GM21390 (cell line): Measurements from ENCODE around the gene POLN.

Experiments used
- ATAC-seq: cut with Tn5 transposase; IDR thresholded peaks from one replicate; pipeline ENCODE4 v1.9.1; 2021; ENCODE audit not compliant: unreplicated experiment

The POLN gene

DNA sequence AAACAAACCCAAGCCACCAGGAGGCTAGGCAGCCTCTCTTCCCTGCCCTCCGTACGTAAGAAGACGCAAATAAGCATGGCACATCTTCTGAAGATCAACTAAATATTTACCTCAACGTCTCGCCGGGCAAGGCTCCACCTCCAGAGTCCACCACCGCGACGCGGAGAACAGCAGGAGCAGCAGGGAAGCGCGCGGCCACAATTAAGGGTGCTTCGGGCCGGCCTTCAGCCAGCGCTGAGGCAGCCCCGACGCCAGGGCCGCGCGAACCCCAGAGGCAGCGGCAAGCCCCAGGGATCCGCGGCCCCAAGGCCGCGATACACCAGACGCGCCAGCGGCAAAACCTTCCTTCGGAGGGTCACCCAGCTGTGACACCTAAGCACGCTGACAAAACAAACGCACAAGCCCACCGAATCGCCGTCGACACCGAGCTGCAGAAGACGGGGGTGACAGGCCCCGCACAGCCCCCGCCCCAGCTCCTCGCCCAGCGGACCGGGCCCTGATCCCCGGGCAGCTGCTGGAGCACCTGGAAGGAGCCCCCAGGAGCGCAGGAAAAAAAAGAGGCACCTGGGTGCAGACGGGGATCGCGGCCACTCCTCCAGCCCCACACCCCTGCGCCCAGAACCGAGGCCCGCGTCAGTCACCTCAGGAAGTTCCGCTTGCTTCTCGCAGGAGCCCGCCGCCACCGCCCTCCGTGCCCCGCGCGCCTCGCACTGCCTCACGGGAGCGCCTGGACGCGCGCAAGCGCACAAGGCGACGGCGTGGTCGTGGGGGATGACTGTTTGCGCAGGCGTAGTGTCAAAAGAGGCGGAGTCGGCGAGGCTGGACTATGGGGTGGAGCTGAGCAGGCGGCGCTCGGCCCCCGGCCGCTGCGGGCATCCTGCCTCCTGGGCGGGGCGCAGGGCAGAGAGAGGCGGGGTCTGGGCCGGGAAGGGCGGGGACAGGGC, at the start of gene POLN, which contains the start of gene HAUS3:
TSS of gene POLN (minus strand) at position 712 of the 944 bp plus-strand sequence. CDS start 12,890 bp downstream, outside the sequence.
TSS of gene HAUS3 (minus strand) at position 712 of the 944 bp plus-strand sequence. CDS start 1,175 bp downstream, outside the sequence.
- peak; percentile 83 for ATAC-seq

DNA sequence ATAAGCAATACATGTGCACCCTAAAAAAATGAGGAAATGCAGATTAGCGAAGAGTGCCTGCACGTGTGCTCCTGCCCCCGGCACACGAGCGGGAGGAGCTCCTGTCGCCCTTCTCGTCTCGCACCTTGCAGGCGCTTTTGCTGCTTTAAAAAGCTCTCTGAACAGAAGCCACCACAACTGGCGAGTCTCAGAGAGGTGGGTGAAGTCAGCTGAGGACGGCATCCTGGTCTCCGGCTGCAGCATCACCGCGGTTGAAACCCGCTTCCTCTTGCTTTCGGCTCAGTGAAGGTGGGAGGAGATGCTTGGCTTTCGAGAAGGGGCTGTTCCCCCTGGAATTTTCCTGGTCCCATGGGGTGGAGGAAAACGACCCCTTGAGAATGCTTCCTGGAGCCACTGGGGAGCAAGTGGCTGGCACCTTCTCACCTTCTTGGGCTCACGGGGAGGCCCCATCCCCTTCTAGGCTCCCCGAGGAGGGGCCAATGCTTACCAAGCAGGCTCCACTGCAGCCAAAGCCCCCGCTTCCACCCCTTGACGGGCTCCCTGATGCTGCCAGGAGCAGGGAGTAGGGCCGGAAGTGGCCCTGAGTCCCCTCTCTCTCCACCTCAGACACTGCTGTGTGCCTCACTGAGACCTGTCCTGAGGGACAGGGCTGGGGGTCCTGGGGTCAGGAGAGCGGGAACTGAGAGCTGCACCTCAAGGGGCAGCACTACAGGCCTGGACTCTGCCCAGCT, 49.2 kb upstream of the POLN start:
- ATAC-seq: no peak

DNA sequence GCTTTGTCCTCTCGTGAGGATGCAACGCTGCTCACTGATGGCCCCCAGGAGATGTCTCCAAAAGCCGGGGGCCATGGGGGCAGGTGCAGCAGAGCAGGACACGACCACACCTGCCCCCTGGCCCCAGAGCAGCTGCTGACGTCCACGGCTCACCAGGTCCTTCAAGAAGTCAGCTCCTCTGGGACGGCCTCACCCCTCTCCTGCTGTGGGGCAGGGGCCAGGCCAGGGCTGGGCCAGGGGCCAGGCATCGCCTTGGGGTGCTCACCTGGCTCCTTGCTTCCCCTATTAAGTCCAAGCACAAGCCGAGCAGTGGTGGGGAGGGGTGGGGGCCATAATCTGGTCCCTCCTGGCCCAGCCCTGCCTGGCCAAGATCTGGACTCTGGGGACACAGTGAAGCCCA, 48.6 kb upstream of the POLN start:
- ATAC-seq: no peak

DNA sequence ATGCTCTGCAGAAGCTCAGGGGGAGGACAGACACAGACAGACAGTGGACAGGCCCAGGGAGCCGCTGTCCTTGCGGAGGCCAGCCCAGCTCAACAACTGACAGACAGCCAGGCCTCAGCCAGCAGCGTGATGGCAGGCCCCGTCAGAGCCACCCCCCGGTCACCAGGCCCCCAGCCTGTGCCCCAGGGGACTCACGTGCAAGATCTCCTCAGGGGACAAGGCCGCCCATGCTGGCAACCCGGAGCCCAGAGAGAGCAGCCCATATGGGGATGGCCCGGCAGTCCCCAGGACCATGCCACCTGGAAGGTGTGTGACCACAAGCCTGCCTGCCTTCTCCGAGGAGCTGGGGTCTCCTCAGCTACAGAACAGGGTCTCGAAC, 48.0 kb upstream of the POLN start:
- no peak for ATAC-seq

DNA sequence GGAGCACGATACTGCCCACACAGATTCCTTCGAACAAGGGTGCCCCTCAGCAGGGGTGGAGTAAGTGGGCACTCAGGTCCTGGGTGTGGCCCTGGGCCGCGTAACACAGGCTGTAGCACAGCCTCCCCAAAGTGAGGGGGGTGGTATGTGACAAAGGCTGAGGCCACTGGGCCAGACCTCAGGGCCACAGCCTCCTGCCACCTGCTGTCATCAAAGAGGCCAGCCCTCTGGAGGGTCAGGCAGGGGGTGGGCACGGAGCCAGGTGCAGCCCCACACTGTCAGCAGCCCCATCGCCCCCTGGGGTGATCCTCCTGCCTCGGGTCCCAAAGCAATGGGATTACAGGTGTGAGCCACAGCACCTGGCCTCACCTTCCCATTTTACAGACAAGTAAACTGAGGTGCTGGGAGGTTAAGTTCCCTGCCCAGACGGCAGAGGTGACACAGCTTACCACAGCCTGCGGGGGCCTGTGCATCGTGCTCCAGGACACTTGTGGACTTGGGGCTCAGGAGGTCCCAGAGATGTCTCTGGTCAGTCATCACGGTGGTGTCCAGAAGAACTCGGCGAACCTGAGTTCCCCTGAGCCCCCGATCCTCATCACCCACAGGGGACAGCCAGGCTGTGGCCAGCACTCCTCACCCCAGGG, 47.5 kb upstream of the POLN start:
- ATAC-seq: no peak

DNA sequence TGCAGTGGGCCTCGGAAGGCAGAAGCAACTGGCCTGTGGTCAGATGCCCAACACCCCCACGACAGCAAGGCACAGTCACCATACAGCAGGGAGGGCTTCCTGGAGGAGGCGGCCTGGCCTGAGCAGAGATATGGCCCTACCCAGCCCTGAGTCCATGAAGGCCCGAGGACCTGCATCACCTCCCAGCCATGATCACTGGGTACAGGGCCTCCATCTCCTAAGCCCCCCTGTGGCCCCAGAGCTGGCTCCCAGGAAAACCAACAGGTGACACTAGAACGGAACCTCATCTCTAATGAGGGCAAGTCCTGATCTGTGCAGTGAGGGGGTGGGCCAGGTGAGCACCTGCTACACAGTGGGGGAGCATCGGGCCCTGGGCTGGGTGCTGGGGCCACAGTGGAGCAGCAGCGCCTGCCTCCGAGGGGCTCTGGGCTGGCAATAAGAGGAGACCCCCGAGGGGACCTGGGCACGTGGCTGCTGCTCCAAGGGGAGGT, 46.2 kb upstream of the POLN start:
- ATAC-seq: no peak

DNA sequence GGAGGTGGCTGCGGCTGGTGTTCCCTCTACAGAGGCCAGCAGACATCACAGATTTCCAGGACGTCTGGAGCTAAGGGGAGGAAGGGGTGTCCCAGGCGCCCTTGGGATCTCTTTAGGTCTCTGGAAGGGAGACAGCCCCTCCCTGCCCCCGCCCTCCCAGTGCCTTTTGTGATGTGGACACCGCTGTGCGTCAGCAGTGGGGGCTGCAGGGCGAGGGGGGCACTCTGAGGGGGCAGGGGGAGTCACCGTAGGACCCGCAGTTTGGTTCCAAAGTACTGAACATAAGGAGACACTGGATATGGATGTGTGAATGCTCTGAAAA, 45.6 kb upstream of the POLN start:
- no peak for ATAC-seq

DNA sequence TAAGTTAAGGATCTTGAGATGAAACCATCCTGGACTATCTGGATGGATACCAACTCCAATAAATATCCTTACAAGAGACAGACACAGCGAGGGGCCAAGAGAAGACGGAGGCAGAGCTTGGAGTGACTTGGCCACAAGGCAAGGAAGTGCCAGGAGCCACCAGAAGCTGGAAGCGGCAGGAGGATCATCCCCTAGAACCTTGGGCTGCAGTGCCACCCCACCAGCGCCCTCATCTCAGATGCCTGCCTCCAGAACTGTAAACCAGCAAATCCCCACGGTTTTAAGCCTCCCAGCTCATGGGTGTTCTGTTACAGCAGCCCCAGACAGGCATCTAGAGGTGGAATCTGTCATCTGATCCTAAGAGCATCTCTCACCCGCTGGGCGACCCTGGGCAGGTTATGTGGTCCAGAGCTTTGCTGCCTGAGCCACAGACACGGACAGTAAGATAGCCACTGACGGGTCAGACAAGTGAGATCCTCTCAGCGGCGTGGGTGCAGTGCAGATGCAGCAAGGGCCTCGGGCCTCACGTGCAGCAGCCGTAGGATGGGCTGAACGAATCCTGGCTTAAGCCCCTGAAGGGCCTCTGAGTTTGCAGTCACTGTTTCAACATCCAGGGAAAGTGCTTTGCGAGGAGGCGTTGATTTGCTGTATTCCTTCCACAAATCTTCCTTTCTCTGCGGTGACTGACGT, 45.1 kb upstream of the POLN start:
- no peak for ATAC-seq

DNA sequence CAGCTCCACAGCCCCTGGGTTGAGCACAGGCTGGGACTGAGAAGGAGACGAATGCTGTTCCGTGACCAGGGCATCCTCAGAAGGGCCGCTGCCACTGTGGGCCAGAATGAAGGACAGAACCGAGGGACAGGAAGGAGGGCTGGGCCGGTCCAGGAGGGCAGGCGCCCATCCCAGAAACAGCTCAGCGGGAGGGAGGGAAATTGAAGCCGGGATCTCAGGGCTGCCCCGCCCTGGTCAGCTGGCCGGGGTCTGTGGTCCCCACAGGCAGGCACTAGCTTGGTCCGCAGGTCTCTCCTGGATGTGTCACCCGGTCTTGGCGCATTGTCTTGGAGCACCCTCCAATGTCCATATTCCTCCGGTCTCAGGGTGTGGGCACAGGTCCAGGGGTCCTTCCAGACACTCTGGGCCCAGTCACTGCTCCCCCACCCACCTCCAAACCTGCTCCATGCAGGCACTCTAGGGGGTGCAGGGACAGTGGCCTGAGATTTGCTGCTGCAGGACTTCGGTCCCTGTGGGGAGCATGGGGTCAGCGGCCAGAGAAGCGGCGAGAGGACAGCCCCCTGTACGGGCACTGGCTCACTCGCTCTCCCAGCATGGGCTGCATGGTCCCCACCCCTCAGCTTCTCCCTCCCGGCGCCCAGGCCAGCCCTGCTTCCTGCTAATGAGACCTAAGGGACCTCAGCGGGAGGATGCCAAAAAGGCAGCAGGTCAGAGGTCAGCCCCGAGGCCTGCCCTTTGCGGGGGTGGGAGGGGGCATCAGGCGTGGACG, 43.9 kb upstream of the POLN start:
- ATAC-seq: no peak

DNA sequence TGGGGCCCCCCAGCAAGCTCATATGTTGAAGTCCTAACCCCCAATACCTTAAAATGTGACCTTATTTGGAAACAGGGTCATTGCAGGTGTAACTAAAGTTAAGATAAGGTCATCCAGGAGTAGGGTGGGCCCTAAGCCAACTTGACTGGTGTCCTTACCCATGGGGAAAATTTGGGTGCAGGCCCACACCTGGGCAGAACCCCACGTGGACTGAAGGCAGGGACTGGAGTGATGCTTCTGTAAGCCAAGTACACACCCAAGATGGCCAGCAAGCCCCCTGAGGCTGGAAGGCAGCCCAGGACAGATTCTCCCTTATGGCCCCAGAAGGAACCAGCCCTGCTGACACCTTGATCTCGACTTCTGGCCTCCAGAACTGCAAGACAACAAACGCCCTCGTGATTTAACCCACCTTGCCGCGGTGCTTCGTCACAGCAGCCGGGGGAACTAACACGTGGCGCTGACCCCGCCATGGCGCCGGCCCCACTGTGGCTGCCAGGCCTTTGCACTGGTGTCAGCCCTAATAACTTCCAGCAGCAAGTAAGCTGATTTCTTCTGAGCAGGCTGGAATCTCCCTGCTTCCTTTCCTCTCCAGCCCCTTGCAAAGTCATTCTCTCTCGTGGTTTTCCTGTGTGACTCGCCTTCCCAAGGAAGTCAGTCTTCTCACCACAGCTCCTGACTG, 43.2 kb upstream of the POLN start:
- ATAC-seq: no peak

DNA sequence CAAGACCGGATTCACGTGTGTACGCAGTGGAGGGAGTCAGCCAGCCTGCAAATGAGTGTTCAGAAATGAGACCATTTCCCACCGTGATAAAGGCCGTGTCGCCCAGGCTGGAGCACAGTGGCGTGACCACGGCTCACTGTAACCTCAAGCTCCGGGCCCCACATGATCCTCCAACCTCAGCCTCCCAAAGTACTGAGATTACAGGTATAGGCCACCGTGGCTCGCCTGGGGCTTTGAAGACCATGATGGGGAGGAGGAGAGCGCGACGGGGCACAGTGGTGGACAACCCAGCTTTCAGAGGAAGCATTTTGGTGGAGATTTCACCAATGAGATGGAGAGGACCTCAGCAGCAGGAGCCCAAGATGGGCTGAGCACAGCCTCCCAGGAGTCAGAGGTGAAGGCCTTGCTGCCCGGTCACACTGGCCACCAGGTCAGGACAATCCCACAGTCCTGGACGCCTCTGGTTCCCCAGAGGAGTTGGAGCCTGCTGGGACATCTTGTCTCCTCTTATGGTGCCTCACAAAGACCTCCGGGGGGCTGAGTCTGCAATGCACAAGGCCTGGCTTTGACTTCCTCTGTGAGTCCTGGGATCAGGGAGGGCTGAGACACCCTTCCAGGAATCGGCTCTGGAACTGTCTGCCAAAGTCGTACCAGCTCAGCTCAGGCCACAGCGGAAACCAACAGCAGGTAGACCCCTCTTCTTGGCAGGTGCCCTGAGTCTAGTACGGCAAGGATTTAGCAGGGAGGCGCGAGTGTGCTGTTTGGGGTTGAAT, 42.4 kb upstream of the POLN start:
- ATAC-seq: no peak

DNA sequence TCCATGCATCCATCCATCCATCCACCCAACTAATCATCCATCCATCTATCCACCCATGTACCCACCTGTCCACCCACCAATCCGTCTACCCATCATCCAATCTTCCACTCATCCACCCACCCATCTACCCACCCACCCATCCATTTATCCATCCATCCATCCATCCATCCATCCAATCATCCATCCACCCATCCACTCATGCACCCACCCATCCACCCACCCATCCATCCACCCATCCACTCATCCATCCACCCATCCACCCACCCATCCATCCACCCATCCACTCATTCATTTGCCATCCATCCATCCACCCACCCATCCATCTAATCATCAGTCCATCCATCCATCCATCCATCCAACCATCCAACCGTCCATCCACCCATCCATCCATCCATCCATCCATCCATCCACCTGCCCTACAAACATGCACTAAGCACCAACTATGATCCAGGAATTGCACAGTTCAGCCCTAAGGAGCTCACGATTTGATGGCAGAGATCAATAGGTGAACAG, 41.3 kb upstream of the POLN start:
- ATAC-seq: no peak

DNA sequence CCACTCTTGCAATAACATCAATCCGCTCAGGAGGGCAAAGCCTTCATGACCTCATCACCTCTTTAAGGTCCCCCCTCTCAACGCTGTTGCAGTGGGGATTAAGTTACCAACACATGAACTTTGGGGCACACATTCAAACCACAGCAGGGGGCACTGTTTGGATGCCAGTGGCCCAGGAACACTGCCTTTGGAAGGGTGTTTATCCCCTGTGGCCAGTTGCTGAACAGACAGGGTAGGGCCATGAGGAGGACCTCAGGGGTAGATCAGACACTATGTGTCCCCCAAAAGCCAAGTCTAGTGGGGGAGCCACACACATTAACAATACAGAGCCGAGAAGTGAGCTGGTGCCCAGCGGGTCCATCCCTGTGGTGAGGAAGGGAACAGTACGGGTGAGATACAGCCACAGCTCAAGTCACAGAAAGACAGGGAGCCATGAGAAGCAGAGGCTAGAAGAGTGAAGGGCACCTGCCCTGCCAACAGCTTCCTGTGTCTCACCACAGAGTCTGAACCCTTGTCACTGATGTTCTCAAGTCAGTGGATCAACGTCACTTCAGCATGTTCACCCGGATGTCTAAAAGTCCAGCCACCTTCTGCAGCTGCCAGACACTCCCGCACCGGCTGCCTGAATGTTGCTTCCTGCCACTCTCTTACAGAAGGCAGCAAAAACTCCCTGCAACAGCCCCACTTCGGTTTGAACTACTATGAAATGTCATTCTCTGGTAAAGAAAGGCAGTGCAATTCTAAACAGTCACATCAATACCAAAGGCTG, 39.8 kb upstream of the POLN start:
- peak; percentile 63 for ATAC-seq

DNA sequence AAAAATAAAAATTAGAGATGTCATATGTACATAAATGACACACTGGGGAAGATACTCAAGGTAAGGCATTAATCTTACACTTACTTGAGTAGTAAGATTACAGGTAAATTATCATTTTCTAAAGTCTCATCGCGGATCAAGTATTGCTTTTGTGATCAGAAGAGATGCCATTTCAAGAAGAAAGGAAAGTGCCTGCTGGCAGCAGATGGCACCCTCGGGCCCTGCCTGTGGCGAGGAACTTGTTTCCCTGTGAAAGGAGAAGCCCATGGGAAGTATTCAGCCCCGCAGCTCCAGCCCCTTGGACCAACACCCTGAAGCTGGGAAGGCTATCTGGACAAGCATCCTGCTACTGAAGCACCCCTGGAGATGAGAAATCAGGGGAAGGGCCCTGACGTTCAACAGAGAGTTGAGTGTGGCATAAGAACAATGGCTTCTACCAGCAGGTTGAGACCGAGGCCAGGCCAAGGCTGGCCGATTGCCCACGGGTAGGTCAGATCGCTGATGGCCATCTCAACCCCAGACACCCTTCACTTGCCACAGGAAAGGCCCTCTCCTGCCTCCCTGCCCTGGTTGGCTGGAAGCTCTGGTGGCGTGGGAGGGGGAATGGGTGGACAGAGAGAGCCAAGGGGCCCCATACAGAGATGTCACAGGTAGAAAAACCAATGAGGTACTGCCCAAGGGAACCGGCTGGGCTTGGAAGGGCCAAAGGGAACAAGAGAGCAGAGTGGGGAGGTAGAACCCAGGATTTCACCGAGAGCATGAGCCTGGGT, 38.8 kb upstream of the POLN start:
- ATAC-seq: no peak

DNA sequence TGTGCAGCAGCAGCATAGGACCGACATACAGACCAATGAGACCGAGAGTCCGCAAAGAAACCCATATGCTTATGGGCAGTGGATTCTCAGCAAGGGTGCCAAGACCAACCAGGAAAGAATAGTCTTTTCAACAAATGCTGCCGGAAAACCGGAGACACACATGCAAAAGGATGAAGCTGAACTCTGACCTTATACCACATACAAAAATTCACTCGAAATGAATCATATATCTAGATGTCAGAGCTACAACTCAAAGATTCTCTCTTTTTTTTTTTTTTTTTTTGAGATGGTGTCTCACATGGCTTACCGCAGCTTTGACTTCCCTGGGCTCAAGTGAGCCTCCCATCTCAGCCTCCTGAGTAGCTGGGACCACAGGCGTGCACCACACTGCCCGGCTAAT, 36.0 kb upstream of the POLN start:
- no peak for ATAC-seq

DNA sequence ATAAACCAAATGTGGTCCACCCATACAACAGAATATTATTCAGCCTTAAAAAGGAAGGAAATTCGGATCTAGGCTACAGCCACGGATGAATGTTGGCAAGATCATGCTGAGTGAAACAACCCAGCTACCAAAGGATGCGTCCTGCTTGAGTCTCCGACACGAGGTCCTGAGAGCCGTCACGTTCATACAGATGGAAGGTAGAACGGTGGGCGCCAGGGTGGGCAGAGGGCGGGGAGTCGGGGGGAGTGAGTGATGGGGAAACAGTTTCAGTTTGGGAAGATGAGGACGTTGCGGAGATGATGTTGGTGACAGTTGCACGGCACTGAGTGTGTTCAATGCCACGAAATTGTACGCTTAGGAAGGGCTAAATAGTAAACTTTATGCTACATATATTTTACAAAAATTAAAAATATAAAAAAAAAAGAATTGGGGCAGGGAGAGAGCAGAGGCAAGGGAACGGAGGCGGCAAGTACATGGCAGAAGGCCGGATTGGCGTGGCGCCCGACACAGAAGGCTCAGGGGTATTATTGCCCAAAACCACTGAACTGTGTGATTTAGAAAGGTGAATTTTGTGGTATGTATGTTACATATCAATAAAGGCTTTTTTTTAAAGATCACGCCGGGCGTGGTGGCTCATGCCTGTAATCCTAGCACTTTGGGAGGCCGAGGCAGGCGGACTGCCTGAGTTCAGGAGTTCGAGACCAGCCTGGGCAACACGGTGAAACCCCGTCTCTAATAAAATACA, 34.8 kb upstream of the POLN start:
- no peak for ATAC-seq
